Fibroblast of lung (primary cell): ENCODE results near the gene COPRS. TPM values are rescaled to one million over a fixed set of nuclear protein-coding genes. Genes with fewer than 3 reads are reported as not detected.

Source experiments
- DNase-seq, 2 donors: peaks; one replicate each; pipeline versions ENCODE4 v3.0.0 to v3.0.0-alpha.2; 2010; ENCODE audit warnings: low read depth in 2 of 2
- H2AFZ ChIP-seq: 2 replicates; pipeline ENCODE4 v1.5.1; 2012; ENCODE audit warnings: low read length, control low read depth, inconsistent platforms
- H3K27ac ChIP-seq: 2 replicates; pipeline ENCODE4 v1.5.1; 2011; ENCODE audit warnings: low read length, control low read depth; ENCODE audit not compliant: insufficient read depth
- H3K27me3 ChIP-seq: 2 replicates; pipeline ENCODE4 v1.5.1; 2011; ENCODE audit warnings: mild to moderate bottlenecking, low read length; ENCODE audit not compliant: control insufficient read depth, insufficient read depth
- H3K36me3 ChIP-seq: 2 replicates; pipeline ENCODE4 v1.5.1; 2011; ENCODE audit warnings: low read length; ENCODE audit not compliant: control insufficient read depth, insufficient read depth
- H3K4me1 ChIP-seq: 2 replicates; pipeline ENCODE4 v1.5.1; 2011; ENCODE audit warnings: low read length; ENCODE audit not compliant: control insufficient read depth, insufficient read depth; ENCODE audit errors: extremely low read depth
- H3K4me2 ChIP-seq: 2 replicates; pipeline ENCODE4 v1.5.1; 2011; ENCODE audit warnings: low read length, control low read depth; ENCODE audit not compliant: insufficient read depth; ENCODE audit errors: extremely low read depth
- H3K4me3 ChIP-seq, 4 experiments: fragments of 200-600 bp in 1 of 4; sonication (generic) in 1 of 4; replicated peaks in 1 of 4; 2 replicates each; pipeline ENCODE4 v1.5.1; 2011 to 2016; ENCODE audit warnings: low read length in 4 of 4, low read depth in 3 of 4, mild to moderate bottlenecking in 3 of 4, control low read depth in 2 of 4, inconsistent platforms in 1 of 4, mixed read lengths in 1 of 4; ENCODE audit not compliant: insufficient read depth in 1 of 4; ENCODE audit errors: control extremely low read depth in 1 of 4
- H3K79me2 ChIP-seq: 2 replicates; pipeline ENCODE4 v1.5.1; 2012; ENCODE audit warnings: mild to moderate bottlenecking, low read length, inconsistent platforms; ENCODE audit not compliant: control insufficient read depth, insufficient read depth
- H3K9ac ChIP-seq: 2 replicates; pipeline ENCODE4 v1.5.1; 2011; ENCODE audit warnings: mild to moderate bottlenecking, low read length, control low read depth; ENCODE audit not compliant: insufficient read depth
- H3K9me3 ChIP-seq: 2 replicates; pipeline ENCODE4 v1.5.1; 2012; ENCODE audit warnings: low read depth, low read length; ENCODE audit not compliant: control insufficient read depth, insufficient read depth
- H4K20me1 ChIP-seq: 2 replicates; pipeline ENCODE4 v1.5.1; 2011; ENCODE audit warnings: low read length; ENCODE audit not compliant: control insufficient read depth, insufficient read depth; ENCODE audit errors: extremely low read depth
- CTCF ChIP-seq, 2 donors: IDR thresholded peaks in 1 of 2; conservative IDR thresholded peaks in 1 of 2; 1 replicate in 1 of 2; 2 replicates in 1 of 2; pipeline ENCODE4 v1.5.1; 2011 to 2012; ENCODE audit warnings: low read length in 2 of 2, control low read depth in 1 of 2, inconsistent platforms in 1 of 2, low read depth in 1 of 2, mild to moderate bottlenecking in 1 of 2
- EZH2 ChIP-seq: IDR thresholded peaks from 2 replicates; pipeline ENCODE4 v1.5.1; 2012; ENCODE audit warnings: low read length, control low read depth, mild to moderate bottlenecking; ENCODE audit errors: missing control alignments
- polyA plus RNA-seq, 2 donors: library from polyadenylated mRNA; depleted of rRNA in 1 of 2; stranded (reverse) in 1 of 2; unstranded in 1 of 2; fragments of >200 nt; gene quantifications; 2 replicates each; pipeline ENCODE4 v1.2.1, GENCODE V29; 2011 to 2012; ENCODE audit warnings: missing spikeins in 1 of 2
- total RNA-seq: library from RNA; depleted of rRNA; stranded (reverse); fragments of >200 nt; gene quantifications from 2 replicates; pipeline ENCODE4 v1.2.1, GENCODE V29; 2014

COPRS gene
- total and polyA plus RNA-seq, 2 donors (not counting 1 experiment from before 2014, with no cell fraction given): 97.9 to 98.7 TPM

GRCh38 chr17:31878703-31879073 is 19.6 kb upstream of the COPRS start:
- Histone ChIP-seq H3K27me3 (no peaks in the 10 kb centered on the region), H3K79me2 (no peaks in the 10 kb centered on the region), H3K4me1 (no peaks in the 10 kb centered on the region), H3K9ac (no peak overlapping the region), H3K36me3 (peaks cover 7% of the 10 kb centered on the region), H3K4me3 (no peak overlapping the region), H2AFZ (no peak overlapping the region), H3K9me3 (no peaks in the 10 kb centered on the region), H3K4me2 (no peak overlapping the region), H3K27ac (no peak overlapping the region), H4K20me1 (no peaks in the 10 kb centered on the region)
- no peak for DNase-seq
- no peak for TF ChIP-seq EZH2
- no peak for TF ChIP-seq CTCF (conservative IDR thresholded peaks at IDR 0.05 in 1 of 2, IDR thresholded peaks at IDR 0.05 in 1 of 2; ENCODE audit: low read depth in 1 of 2, low read length in 2 of 2)

GRCh38 chr17:31877911-31878702 is 19.1 kb upstream of the COPRS start:
- Histone ChIP-seq H3K36me3 (peaks cover 7% of the 10 kb centered on the region), H3K4me2 (no peak overlapping the region), H3K27ac (no peak overlapping the region), H3K4me1 (no peaks in the 10 kb centered on the region), H3K9ac (no peak overlapping the region), H4K20me1 (no peaks in the 10 kb centered on the region), H2AFZ (no peak overlapping the region), H3K4me3 (no peak overlapping the region), H3K79me2 (no peaks in the 10 kb centered on the region), H3K27me3 (no peaks in the 10 kb centered on the region), H3K9me3 (no peaks in the 10 kb centered on the region)
- DNase-seq: peak; percentile 38 to 84
- no peak for TF ChIP-seq EZH2
- no peak for TF ChIP-seq CTCF (conservative IDR thresholded peaks at IDR 0.05 in 1 of 2, IDR thresholded peaks at IDR 0.05 in 1 of 2; ENCODE audit: low read depth in 1 of 2, low read length in 2 of 2)

- no peak overlapping the region for H3K27ac ChIP-seq
- H3K9me3 ChIP-seq: no peaks in the 10 kb centered on the region
- H3K9ac ChIP-seq: no peak overlapping the region
- no peak overlapping the region for H3K4me3 ChIP-seq
- H2AFZ ChIP-seq: no peak overlapping the region
- no peaks in the 10 kb centered on the region for H3K79me2 ChIP-seq
- H3K27me3 ChIP-seq: no peaks in the 10 kb centered on the region
- H3K4me1 ChIP-seq: no peaks in the 10 kb centered on the region
- no peaks in the 10 kb centered on the region for H4K20me1 ChIP-seq
- H3K36me3 ChIP-seq: peaks cover 7% of the 10 kb centered on the region
- TF ChIP-seq EZH2: no peak
- TF ChIP-seq CTCF (conservative IDR thresholded peaks at IDR 0.05 in 1 of 2, IDR thresholded peaks at IDR 0.05 in 1 of 2; ENCODE audit: low read depth in 1 of 2, low read length in 2 of 2): no peak
- no peak overlapping the region for H3K4me2 ChIP-seq
- peak in 1 of 2 donors; percentile 36 for DNase-seq
Measured at GRCh38 chr17:31877341-31877740, 18.3 kb upstream of the COPRS start.
